ENCODE measurements around the gene NMNAT3. TPM values are rescaled to one million over a fixed set of nuclear protein-coding genes. Genes with fewer than 3 reads are reported as not detected.

NMNAT3 gene
- total RNA-seq, 4 donors from 2014 or later = 1.5 to 12.6 (median 5.6) TPM

GRCh38 chr3:139548801-139549200 lies 129.0 kb downstream of the NMNAT3 start:
- intact Hi-C loops (cut with DNase I; ENCODE audit: low total_unique reads) = no loop called here
- in situ Hi-C loops (cut with MboI; ENCODE audit: low pct_ligation_motif_present in 1 of 4, low pct_unique_long_range_greater_than_20kb in 1 of 4, low sequenced_read_pairs in 3 of 4) = no loop called here

DNA sequence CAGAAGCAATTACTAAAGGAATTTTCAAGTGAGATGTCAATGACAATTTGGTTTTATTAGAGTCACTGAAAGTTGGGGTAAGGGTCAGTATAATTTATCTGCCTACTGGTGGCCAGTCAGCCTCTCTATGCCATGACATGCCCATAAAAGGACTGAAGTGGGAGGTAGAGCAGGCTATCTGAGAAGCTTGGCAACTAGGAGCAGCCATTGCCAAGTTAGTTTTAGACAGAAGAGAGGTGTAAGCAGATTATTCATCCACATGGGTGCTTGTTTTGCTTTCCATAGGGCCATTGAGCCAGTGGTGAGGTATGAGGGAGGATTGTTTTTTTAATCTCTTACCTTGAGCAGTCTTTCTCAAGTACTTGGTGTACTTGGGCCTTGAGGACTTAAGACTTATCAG lies 130.1 kb downstream of the NMNAT3 start:
- Histone ChIP-seq H3K27me3 (no peaks in the 10 kb centered on the region), H3K27ac (no peak overlapping the region), H3K36me3 (no peaks in the 10 kb centered on the region), H3K4me1 (no peaks in the 10 kb centered on the region), H3K9me3 (no peaks in the 10 kb centered on the region), H3K4me3 (no peak overlapping the region)
- DNase-seq = no peak
- intact Hi-C loops (cut with DNase I; ENCODE audit: low total_unique reads) (no loop called here), in situ Hi-C loops (cut with MboI; ENCODE audit: low pct_ligation_motif_present in 1 of 4, low pct_unique_long_range_greater_than_20kb in 1 of 4, low sequenced_read_pairs in 3 of 4) (no loop called here)
- no peak for TF ChIP-seq POLR2A (IDR thresholded peaks at IDR 0.05)
- TF ChIP-seq EP300 (IDR thresholded peaks at IDR 0.05; ENCODE audit: low read depth) = no peak
- TF ChIP-seq, protein P1, sequence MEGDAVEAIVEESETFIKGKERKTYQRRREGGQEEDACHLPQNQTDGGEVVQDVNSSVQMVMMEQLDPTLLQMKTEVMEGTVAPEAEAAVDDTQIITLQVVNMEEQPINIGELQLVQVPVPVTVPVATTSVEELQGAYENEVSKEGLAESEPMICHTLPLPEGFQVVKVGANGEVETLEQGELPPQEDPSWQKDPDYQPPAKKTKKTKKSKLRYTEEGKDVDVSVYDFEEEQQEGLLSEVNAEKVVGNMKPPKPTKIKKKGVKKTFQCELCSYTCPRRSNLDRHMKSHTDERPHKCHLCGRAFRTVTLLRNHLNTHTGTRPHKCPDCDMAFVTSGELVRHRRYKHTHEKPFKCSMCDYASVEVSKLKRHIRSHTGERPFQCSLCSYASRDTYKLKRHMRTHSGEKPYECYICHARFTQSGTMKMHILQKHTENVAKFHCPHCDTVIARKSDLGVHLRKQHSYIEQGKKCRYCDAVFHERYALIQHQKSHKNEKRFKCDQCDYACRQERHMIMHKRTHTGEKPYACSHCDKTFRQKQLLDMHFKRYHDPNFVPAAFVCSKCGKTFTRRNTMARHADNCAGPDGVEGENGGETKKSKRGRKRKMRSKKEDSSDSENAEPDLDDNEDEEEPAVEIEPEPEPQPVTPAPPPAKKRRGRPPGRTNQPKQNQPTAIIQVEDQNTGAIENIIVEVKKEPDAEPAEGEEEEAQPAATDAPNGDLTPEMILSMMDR (IDR thresholded peaks at IDR 0.05) = no peak
- no peak for TF ChIP-seq POLR2AphosphoS5 (IDR thresholded peaks at IDR 0.05)

More at GRCh38 chr3:139548801-139549200, 129.0 kb downstream of the NMNAT3 start:
- WGBS, 2 donors (ENCODE audit: low coverage in 1 of 2) = 57 to 63% methylated on average over 2 to 5 of the region's 5 CpGs
- Histone ChIP-seq H3K4me3 (no peak overlapping the region), H3K4me1 (no peaks in the 10 kb centered on the region), H3K36me3 (no peaks in the 10 kb centered on the region), H3K27me3 (no peaks in the 10 kb centered on the region), H3K9me3 (no peaks in the 10 kb centered on the region), H3K27ac (no peak overlapping the region)
- DNase-seq = no peak
- TF ChIP-seq, protein P1 (IDR thresholded peaks at IDR 0.05) = no peak
- TF ChIP-seq POLR2AphosphoS5 (IDR thresholded peaks at IDR 0.05) = no peak
- TF ChIP-seq POLR2A (IDR thresholded peaks at IDR 0.05) = no peak
- no peak for TF ChIP-seq EP300 (IDR thresholded peaks at IDR 0.05; ENCODE audit: low read depth)

DNA sequence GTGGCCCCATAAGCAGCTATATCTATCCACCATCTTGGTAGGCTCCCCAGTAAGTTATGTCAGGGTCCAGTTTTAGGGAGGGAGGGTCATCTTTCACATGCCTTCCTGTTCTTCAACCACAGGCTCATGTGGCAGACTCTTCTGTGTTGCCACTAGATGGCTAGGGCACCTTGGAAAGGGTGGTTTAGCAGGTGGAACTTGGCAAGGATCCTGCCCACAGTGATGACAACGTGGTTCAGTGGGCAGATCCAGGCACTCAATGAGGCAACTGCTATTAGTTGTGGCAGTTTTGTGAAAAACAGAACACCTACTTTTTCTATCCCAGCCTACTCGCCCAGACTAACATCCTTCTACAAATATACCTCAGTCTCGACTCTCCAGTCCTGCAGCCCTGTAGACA lies 131.0 kb downstream of the NMNAT3 start:
- H3K27me3 ChIP-seq = no peaks in the 10 kb centered on the region
- in situ Hi-C loops (cut with MboI; ENCODE audit: low pct_ligation_motif_present in 1 of 4, low pct_unique_long_range_greater_than_20kb in 1 of 4, low sequenced_read_pairs in 3 of 4) = no loop called here
- intact Hi-C loops (cut with DNase I; ENCODE audit: low total_unique reads) = no loop called here
- no peak overlapping the region for H3K27ac ChIP-seq
- no peaks in the 10 kb centered on the region for H3K4me1 ChIP-seq
- whole genome bisulfite sequencing, 2 donors (ENCODE audit: low coverage in 1 of 2) = 40 to 77% methylated on average over 1 to 3 of the region's 3 CpGs
- TF ChIP-seq EP300 (IDR thresholded peaks at IDR 0.05; ENCODE audit: low read depth) (no peak), POLR2A (IDR thresholded peaks at IDR 0.05) (no peak), POLR2AphosphoS5 (IDR thresholded peaks at IDR 0.05) (no peak)
- TF ChIP-seq, protein P1 (IDR thresholded peaks at IDR 0.05) = no peak
- DNase-seq = no peak
- no peak overlapping the region for H3K4me3 ChIP-seq
- no peaks in the 10 kb centered on the region for H3K9me3 ChIP-seq
- no peaks in the 10 kb centered on the region for H3K36me3 ChIP-seq

GRCh38 chr3:139541532-139542288 lies 136.1 kb downstream of the NMNAT3 start:
- Histone ChIP-seq H3K27ac (no peak overlapping the region), H3K27me3 (peaks cover 18% of the 10 kb centered on the region), H3K4me3 (no peak overlapping the region), H3K4me1 (peaks cover 0 to 8% (median 6%) of the 10 kb centered on the region in 4 donors), H3K9me3 (no peaks in the 10 kb centered on the region), H3K36me3 (no peaks in the 10 kb centered on the region)
- in situ Hi-C loops (cut with MboI; ENCODE audit: low pct_ligation_motif_present in 1 of 4, low pct_unique_long_range_greater_than_20kb in 1 of 4, low sequenced_read_pairs in 3 of 4) = no loop called here
- intact Hi-C loops (cut with DNase I; ENCODE audit: low total_unique reads) = no loop called here
- DNase-seq = no peak
- TF ChIP-seq POLR2A (IDR thresholded peaks at IDR 0.05) (no peak), POLR2AphosphoS5 (IDR thresholded peaks at IDR 0.05) (no peak), EP300 (IDR thresholded peaks at IDR 0.05; ENCODE audit: low read depth) (no peak)
- TF ChIP-seq, protein P1 (IDR thresholded peaks at IDR 0.05) = no peak
- 83 to 84% methylated on average over 1 to 5 of the region's 5 CpGs for WGBS, 2 donors (ENCODE audit: low coverage in 1 of 2)

All from transverse colon (tissue), 4 donors.